ENCODE results near the gene RIMS1. TPM values are rescaled to one million over a fixed set of nuclear protein-coding genes. Genes with fewer than 3 reads are reported as not detected.
"Not testable (repeated sequence)": the region's sequence is repeated elsewhere in the genome, so short reads cannot be mapped to it uniquely, and the experiment has no call there.

Gene RIMS1
- total RNA-seq, 1 donor from 2014 or later: 0.20 TPM

DNA sequence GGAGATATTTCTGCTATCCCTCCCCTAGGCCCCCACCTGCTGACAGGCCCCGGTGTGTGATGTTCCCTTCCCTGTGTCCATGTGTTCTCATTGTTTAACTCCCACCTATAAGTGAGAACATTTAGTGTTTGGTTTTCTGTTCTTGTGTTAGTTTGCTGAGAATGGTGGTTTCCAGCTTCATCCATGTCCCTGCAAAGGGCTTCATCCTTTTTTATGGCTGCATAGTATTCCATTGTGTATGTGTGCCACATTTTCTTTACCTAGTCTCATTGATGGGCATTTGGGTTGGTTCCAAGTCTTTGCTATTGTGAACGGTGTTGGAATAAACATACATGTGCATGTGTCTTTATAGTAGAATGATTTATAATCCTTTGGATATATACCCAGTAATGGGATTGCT lies 448.9 kb downstream of the RIMS1 start:
- not testable (repeated sequence) for DNase-seq (ENCODE audit: low read depth, low spot score)

DNA sequence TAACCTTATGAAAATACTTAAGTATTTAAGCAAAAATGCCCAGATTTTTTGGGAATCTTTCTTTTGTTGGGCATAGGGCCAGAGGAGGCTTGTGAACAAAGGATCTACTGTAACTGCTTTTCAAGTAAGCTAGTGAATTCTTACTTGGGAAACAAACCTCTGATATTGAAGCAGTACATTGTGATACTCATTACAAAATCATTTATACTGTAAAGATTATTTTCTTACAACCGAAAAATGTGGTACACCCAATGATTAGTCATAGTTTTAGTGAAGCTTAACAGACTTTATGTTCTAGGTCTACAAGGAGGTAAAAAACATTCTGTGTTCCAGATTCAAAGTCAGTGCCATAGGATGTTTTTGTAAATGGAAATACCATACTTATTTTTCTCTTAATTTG lies 462.6 kb downstream of the RIMS1 start:
- DNase-seq (ENCODE audit: low read depth, low spot score): no peak

DNA sequence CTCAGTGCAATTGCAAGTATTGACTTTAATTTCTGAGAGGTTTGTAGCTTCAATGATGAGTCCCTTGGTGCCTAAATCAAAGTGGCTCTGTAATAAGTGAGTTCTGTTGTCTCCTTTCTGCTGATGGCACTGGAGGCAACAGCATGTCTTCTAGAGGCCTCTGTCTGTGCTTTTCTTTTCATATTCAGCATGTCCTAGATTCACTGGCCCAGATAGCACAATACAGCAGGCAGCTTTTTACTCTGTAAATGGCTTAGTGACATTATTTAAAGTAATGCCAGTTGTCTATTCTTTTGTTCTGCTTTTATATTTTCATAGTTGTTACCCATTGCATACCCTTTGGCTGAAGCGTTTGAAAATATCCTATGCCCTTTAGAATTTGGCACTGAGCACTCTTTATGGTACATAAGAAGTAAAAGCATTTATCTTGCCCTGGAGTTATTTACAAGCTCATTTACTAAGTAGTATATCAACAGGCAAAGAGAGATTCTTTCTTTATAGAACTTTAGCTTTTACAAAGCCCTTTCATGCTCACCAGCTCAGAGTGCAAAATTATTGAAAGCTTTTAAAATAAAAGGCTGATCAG lies 464.0 kb downstream of the RIMS1 start:
- DNase-seq (ENCODE audit: low read depth, low spot score): no peak

DNA sequence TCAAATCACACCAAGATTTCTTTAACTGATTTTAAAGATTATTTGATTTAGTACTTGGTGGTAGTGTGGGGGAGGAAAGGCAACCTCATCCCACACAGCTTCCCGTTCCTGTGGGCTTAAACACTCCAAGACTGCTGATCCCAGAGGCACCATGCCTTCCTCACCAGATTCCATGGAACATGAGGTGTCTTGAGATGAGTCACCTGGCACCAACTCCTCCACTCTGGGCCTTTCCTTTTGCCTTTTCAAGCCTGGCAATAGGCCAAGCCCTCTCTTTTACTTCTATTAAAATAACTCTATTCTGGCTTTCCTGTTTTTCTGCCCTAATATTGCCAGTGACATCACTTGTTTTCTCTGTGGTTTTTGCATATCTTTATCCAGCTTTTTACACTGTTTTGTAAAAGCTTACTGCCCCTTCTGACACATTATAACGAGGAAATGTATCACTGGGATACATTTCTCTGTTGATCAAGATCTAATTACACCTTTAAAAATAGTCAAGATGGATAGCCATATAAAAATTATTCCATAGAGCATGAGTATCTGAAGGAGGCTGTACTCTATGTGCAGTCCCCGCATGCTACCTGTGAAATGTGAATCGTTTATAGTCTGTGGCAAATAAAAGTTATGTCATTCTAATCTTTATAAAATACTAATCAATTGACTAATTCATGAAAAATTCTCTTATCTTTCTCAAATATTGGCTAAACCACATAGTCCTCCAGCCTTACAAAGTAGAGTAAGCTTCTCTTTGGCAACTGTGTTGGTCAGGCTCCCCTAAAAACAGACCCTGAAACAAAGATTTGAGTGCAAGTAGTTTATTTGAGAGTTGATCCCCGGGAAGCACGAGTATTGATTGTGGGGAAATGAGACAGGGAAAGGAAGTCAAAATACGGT lies 477.7 kb downstream of the RIMS1 start:
- DNase-seq (ENCODE audit: low read depth, low spot score): peak; percentile 82

DNA sequence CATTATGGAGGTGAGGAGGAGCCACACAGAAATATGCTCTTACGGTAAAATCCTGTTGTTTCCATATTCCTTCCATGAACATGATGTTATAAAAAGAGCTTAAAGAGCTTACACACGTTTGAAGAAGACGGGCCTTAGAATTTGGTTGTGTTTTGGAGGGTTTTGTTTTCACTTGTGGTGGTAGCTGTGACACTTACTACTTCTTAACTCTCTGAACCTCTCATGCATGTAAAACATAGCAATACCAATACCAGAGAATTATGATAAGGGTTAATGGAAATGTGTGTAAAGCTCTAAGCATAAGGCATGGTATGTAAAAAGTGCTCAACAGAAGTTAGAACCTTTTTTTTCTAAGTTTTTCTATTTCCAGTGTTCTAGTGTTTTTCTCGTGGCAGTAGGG lies 479.4 kb downstream of the RIMS1 start:
- no peak for DNase-seq (ENCODE audit: low read depth, low spot score)

DNA sequence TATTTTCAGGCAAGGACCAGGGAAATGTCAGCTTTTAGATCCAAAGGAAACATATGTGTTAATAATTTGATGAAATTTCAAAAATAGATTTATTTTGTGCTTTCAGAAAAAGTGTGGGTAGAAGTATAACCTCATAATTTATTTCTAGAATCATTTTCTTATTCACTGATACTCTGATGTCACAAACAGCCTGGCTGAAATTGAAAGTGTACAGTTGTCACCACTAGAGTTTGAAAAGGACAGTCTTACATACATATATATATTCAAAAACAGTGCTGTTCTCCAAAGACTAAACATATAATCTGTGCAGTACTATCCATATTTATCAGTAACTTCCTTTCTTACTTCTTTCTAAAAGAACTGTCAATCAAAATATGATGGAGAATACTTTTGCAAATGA lies 481.1 kb downstream of the RIMS1 start:
- DNase-seq (ENCODE audit: low read depth, low spot score): no peak

DNA sequence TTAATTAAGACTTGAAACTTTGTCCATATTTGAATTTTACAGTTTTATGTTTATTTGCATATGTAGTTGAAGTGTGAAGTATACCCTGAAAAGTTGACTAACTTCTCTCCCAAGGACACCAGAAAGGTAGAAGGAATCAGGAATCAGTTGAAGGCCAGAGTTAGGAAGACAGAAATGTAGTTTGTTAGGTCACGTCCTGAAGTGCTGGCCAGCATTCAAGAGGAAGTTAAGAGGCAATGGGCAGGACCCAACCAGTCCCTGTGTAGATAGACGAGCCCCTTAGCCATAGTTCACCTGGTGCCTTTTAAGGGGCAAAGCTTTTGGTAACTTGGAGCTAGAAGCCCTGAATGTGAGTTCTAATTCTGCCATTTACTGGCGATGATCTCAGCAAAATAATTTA lies 485.1 kb downstream of the RIMS1 start:
- no peak for DNase-seq (ENCODE audit: low read depth, low spot score)

DNA sequence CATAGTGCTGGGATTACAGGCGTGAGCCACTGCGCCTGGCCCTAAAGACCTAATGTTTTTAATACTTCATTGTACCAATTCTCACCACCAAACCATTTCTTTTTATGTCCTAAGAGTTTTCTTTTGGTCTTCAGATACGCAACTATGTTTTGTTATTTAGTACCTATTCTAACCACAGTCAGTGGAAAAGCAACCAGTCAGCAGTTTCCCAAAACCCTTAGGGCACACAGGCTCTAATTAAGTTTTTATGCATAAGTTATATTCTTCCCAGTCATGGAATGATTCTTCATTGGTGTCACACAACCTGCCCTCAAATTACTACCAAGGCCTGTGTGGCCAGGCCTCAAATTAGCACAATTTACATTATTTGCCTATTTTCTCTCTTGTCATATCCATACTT lies 487.8 kb downstream of the RIMS1 start:
- no peak for DNase-seq (ENCODE audit: low read depth, low spot score)

DNA sequence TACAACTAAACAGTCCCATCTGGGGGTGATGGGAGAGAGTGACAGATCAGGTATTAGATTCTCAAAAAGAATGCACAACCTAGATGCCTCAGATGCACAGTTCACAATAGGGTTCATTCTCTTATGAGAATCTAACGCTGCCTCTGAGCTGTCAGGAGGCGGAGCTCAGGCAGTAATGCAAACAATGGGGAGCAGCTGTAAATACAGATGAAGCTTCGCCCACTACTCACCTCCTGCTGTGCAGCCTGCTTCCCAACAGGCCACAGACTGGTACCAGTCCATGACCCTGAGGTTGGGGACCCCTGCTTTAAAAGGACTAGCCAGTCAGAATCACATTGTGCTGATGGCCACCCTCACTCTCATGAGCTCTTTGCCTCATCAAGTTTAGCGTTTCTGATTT lies 488.5 kb downstream of the RIMS1 start:
- no peak for DNase-seq (ENCODE audit: low read depth, low spot score)

DNA sequence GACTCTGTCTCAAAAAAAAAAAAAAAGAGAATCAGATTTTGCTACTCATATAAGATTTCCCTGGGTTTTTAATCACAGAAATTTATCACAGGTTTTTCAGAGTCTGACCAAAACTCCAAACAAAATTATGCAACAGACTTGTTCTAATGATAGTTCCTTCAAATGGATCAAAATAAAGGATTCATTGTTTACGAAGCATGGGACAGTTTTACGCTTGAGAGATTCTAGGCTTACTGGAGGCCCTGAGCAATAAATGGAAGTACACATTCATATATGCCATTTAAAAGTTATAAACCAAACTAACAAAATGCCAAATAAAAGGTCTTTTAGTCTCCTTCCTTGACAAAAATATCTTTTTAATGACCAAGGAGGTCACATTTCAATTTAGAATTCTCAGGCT lies 490.4 kb downstream of the RIMS1 start:
- no peak for DNase-seq (ENCODE audit: low read depth, low spot score)

DNA sequence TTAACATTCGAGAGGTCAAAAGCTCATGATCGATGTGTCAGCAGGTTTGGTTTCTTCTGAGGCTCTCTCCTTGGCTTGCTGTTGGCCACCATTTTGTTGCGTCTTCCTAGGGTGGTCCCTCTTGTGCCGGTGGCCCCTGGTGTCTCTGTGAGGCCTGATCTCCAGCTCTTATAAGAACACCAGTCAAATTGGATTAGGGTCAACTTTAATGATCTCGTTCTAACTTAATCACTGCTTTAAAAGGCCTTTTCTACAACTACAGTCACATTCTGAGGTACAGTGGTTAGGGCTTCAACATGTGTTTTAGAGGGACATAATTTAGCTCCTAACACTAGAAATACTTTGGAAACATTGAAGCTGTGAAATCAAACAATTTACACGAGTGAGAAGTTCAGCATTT lies 494.7 kb downstream of the RIMS1 start:
- no peak for DNase-seq (ENCODE audit: low read depth, low spot score)

DNA sequence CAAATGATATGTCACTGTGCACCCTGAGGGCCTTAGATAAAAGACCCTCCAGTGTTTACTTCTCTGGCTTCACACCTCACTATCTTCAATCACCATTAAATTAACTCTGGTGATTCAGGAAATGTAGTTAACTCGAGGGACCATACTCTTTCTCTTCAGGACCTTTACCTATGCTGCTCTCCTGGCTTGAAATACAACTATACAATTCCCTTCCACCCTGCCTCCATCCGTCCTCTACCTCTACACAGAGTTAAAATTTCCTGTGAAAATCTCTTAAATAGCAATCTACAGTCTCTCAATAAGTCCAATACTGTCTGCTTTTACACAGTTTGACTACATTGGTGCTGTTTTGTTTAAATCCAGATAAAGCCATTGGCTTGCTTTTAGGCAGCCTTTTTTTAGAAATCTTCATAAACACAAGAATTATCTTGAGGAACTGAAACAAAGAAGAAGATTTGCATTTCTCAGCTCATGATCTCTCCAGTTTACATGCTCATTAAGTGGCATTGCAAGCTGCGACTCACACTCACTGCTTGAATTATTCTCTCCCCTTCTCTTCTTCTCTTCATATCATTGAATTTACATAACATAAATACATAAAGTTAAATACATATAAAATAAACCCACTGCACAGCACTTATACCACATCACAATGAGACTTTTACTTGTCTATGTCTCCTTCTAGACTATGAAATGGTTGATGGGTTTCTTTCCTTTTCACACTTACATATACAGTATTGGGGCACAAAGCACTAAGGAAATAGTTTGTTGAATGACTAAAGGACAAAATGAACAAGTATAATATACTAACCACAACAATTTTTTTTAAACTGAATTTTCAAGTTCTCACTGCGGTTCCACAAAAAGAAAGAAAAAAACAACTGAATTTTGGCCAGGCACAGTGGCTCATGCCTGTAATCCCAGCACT lies 496.5 kb downstream of the RIMS1 start:
- no peak for DNase-seq (ENCODE audit: low read depth, low spot score)

DNA sequence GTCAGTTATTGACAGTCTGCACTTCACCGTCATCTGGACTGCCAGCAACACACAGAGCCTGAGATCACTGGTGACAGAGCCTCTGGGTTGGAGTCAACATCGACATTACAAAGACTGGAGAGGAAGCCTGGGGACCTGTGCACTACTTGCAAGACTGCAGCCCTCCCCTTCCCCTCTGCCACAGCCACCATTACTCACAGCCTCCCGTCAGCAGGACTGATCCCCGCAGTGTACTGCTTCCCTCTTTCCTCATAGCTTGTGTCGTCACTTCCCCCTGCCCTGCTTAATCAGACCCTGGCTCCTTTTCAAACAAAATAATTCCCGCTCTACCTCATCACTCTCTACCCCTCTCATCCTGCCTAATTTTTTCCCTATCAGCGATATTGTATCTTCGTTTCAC lies 500.0 kb downstream of the RIMS1 start:
- no peak for DNase-seq (ENCODE audit: low read depth, low spot score)

DNA sequence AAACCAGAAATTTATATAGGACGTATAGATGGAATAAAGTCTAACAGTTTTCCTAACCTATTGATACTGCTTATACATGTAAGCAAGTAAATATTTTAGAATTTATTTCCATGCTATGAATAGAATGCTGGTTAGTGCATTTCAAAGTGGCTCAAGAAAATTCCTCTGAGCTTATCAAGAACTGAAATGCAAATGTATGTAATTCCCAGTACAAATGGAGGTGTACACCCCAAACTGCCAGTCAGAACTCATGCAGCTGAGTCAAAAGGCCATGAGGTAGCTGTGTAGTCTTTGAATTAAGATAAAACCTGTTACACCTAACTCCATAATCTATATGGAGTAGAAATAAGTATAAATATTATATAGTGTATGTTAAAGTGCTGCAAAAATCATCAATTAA lies 503.3 kb downstream of the RIMS1 start:
- no peak for DNase-seq (ENCODE audit: low read depth, low spot score)

DNA sequence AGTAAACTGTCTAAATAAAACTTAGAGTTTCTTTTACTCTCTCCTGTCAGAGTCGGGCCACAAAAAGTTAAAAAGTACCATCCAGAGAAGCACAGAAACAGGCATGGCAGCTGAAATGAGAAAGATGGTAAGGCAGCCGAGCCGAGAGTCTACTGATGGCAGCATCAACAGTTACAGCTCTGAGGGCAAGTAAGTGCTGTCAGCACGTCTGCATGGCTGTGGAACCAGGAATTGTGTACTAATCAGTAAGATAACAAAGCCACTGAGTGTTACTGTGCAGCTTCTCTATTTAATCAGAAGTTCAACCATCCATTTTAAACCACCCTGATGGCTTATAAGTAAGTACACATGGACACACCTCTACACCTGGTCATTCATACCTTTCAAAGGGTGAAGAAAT lies 504.2 kb downstream of the RIMS1 start:
- DNase-seq (ENCODE audit: low read depth, low spot score): no peak

DNA sequence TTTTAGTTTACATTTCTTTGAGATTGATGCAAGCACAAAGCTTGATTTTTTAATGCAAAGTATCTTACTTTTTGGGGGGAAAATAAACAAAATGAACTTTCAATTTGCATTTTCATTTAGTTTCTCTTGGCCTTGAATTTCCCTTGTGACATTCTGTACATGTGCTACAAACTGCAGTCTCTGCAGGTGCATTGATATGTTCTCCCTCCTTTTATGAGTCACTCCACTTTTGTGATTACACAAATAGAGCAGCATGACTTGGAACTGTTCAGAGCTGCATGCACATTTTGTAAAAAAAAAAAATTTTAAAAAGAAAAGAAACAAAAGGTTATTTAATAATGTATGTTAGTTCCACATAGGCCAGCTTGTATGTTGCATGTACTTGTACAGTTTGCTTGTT lies 515.5 kb downstream of the RIMS1 start:
- DNase-seq (ENCODE audit: low read depth, low spot score): no peak

DNA sequence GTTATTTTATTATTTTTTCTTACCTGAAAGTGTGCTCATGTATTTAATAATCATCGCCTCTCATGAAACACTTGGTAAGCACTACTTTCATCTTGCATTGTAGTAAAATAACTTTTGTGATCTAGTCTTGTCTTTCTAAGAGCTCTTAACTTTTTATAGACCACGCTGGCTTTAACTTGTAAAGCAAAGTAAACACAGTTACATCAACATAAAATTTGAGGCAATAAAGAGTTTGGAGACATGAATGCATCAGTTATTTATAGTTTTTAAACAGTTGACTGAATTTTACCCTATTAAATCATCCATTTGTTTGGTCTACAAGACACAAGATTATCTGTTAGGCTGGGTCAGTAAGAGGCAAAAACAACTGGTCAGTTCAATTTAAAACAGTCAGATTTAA lies 517.1 kb downstream of the RIMS1 start:
- DNase-seq (ENCODE audit: low read depth, low spot score): no peak

DNA sequence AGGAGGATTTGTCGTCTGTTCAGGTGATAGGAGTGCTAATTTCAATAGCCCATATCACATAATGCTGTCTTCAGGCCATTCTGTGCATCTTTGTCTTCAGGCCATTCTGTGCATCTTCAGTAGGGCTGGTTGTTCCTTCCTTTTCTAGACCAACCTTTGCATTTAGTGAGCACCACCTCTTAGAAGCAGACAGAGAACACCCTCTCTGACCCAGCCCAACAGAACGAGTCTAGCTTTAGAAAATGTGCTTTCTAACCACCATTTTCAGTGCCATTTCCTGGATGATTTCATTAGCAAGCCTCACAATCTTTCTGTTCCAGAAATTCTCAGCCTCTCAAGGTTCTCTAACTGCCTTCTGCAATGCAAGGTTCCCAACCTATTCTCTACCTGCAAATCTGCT lies 520.2 kb downstream of the RIMS1 start:
- DNase-seq (ENCODE audit: low read depth, low spot score): no peak

DNA sequence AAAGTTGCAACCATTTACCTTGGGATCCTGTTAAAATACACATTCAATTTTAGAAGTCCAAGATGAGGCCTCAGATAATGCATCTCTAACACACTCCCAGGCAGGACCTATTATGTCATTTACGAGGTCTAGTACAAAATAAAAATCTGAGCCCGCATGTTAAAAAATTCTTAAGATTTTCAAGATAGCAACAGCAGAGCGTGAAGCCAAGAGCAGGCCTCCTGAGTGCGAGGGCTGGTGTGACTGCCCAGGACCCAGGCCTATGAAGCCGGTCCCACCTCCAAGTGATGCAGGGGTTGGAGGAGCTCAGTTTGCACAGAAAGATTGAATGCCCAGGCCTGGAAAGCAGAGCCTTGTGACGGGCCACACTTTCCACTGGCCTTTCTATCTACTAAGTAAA lies 524.4 kb downstream of the RIMS1 start:
- DNase-seq (ENCODE audit: low read depth, low spot score): no peak

DNA sequence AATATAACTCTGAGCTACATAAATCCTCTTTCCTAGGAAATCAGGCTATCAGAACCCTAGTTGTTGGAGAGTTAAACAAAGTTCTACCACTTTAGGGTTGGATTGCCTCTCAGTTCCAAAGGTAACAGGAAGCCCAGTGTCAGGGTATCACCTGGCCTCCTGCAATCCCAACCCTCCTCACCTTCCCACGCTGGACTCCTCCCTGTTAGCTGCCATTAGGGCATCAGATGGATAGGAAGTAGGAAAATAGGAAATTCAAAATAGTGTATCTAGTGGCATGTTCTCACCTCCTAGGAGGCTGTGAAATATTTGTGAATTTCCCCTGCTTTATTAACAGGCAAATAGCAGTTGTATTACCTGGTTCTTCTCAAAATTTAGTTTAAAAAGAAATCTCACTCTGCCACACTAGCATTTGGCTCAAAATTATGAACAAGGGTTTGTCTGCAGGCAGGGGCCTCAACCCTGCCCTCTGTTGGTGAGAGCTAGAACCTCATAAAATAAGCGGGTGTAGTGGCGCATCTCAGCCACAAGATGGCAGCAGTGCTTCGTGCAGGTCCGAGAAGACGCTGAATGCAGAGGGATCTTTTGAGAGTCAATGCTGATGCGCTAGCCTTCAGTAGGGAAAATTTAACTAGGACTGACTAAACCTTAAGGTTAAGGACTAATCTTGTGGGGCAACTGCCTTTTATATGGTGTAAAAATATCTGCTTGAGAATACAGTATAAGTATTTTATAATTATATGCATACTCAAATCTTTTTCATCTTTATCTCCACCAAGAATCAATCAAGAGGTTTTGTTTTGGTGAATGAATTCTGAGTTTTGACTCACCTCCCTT lies 525.7 kb downstream of the RIMS1 start:
- peak; percentile 22 for DNase-seq (ENCODE audit: low read depth, low spot score)

DNA sequence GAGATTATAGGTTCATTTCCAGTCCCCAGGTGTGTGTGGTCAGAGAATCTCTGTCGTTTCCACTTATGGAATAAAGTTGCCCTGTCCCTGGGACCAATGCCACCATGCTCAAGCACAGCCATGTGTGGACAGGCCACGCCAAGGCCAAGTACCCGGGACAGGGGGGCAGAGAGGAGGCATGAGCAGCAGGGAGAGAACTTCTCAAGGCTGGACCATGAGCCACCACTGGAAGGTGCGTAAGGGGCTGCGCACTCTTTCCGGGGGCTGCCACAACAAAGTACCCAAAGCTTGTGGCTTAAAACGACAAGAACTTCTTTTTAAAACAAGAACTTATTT lies 526.3 kb downstream of the RIMS1 start:
- no peak for DNase-seq (ENCODE audit: low read depth, low spot score)

All from pulmonary artery endothelial cell (primary cell).